ENCODE results near the gene PRKAR2B. TPM values are rescaled to one million over a fixed set of nuclear protein-coding genes. Genes with fewer than 3 reads are reported as not detected.
"Not testable (repeated sequence)": the region's sequence is repeated elsewhere in the genome, so short reads cannot be mapped to it uniquely, and the experiment has no call there.

PRKAR2B gene
- polyA plus RNA-seq, 6 donors from 2014 or later: 1.1 to 4.9 (median 2.7) TPM; not detected in 1

DNA sequence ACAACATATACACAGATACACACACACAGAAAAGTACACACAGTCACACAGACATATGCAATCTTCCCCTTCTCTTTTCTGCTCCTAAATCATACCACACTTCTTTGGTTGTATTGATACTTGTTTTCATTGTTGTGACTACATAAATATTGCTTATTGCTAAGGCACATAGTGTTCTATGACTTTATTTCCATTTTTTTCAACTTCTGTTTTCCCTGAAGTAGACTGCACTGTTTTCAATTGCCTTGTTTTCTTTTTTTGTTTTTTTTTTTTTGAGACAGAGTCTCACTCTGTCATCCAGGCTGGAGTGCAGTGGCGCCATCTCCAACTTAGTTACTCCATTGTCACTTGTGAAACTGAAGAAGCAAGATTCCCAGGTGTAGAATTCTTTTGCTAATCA lies 10.0 kb upstream of the PRKAR2B start:
- DNase-seq (no peak), ATAC-seq (ENCODE audit: low read depth in 2 of 2) (no peak)
- H3K36me3 Mint-ChIP-seq: peaks cover 0 to 7% of the 10 kb centered on the region in 2 donors
- H3K9me3 Mint-ChIP-seq: peaks cover 0 to 18% (median 13%) of the 10 kb centered on the region in 7 donors
- H3K27me3 Mint-ChIP-seq: peaks cover 0 to 4% (median 0%) of the 10 kb centered on the region in 3 donors
- H3K4me3 Mint-ChIP-seq: no peak overlapping the region
- no peaks in the 10 kb centered on the region for H3K4me1 Mint-ChIP-seq
- no peak overlapping the region for H3K27ac Mint-ChIP-seq

DNA sequence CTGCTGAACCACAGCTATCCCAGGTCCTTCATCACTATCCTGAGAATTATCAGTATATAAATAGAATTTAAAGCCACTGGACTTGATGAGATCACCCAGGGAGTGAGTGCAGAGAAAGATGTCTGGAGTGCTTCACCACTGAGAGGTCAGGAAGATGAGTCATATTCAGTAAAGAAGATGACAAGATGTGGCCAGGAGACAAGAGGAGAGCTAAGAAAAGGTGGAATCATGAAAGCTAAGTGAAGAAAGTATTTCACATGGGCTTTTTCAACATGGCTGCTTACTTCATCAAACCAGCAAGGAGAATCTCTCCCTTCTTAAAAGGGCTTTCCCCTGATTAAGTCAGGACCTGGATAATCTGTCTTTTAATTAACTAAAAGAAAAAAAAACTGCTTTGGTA lies 9.1 kb upstream of the PRKAR2B start:
- Mint-ChIP-seq H3K4me3 (no peak overlapping the region), H3K27me3 (peaks cover 0 to 4% (median 0%) of the 10 kb centered on the region in 3 donors), H3K36me3 (peaks cover 0 to 7% of the 10 kb centered on the region in 2 donors), H3K9me3 (peaks cover 0 to 18% (median 13%) of the 10 kb centered on the region in 7 donors), H3K27ac (no peak overlapping the region), H3K4me1 (no peaks in the 10 kb centered on the region)
- DNase-seq (no peak), ATAC-seq (ENCODE audit: low read depth in 2 of 2) (no peak)

DNA sequence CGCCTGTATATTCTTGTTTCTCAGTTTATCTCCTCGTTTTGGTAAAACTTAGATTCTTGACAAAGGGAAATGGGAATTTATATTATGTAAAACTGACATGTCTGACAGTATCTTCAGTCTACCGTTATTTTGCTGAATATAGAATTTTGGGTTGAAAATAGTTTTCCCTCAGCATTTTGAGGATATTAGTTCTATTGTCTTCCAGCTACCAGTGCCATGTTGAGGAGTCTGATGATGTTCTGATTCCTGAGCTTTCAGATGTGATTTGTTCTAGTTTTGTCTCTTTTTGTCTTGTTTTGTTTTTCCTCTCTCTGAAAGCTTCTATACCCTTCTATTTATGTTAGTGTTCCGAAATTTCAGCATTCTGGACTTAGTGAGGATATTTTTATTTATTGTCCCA lies 8.0 kb upstream of the PRKAR2B start:
- DNase-seq: no peak
- Mint-ChIP-seq H3K36me3 (peaks cover 0 to 7% of the 10 kb centered on the region in 2 donors), H3K27ac (no peak overlapping the region), H3K27me3 (peaks cover 0 to 8% (median 0%) of the 10 kb centered on the region in 3 donors), H3K9me3 (peaks cover 0 to 18% (median 13%) of the 10 kb centered on the region in 7 donors), H3K4me3 (no peak overlapping the region), H3K4me1 (peaks cover 0 to 1% (median 0%) of the 10 kb centered on the region in 3 donors)
- no peak for ATAC-seq (ENCODE audit: low read depth in 2 of 2)

DNA sequence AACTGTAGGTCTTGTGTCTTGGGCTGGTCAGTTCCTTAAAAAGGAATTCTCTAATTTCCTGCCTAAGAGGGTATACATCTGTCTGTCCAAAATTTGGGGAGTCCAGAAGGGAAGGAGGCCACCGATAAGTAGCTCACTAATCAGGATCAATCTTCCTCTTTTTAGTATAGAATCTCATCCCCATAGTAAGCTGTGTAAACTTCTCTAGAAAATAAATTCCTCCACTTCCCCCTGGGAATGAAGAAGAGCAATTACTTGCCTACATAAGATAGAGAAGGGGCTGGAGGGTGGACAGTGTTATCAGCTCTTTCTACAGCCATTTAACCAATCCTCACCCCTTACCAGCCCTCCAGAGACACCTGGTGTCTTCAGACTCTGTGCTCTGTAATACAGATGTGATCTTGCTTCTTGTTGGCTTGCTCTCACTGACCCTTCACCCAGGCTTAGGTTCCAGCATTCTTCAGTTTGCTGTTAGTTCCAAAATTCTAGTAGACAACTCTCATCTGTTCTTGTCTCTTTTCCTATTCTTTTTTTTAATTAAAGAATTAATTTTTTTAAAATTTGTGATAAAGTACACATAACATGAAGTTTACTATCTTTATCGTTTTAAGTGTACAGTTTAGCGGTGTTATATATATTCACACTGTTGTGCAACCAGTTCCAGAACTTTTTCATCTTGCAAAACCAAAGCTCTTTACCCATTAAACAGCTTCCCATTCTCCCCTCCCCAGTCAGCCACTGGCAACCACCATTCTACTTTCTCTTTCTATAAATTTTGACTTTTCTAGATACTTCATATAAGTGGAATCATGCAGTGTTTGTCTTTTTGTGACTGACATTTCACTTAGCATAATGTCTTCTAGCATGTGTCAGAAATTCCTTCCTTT lies 6.5 kb upstream of the PRKAR2B start:
- Mint-ChIP-seq H3K27me3 (peaks cover 0 to 9% (median 0%) of the 10 kb centered on the region in 3 donors), H3K4me1 (peaks cover 0 to 4% (median 0%) of the 10 kb centered on the region in 3 donors), H3K9me3 (peaks cover 0 to 18% (median 13%) of the 10 kb centered on the region in 7 donors), H3K27ac (no peak overlapping the region), H3K4me3 (no peak overlapping the region), H3K36me3 (peaks cover 0 to 7% of the 10 kb centered on the region in 2 donors)
- ATAC-seq (ENCODE audit: low read depth in 2 of 2) (no peak), DNase-seq (no peak)

DNA sequence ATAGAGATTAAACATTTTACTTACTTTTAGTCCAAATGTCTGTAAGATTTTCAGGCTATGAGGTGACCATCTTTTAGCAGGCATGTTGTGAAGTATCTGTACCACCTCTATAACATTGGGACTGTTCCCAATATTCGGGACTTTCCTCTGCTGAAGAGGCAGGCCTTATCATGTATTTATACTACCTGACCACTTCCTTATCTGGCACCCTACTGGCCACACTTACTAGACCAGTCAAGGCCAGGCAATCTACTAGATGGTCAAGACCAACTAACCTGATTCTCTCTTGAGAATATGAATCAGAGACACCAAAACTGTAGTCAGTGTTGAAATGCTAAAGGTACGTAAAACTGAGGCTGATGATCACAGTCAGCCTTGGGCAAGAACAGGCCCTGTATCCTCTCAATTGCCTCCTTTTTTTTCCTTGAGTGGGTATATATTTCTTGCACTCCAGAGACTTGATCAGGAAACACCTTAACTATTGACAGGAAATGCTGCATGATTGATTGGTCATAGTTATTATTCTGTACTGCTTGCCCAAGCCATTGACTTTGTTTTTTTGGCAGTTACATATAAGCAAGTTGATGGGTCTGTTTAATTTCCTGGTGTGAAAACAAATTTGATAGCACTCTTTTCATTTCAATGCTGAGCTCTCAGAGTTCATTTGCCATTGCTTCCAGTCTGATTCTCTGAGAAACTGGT lies 5.2 kb upstream of the PRKAR2B start:
- H3K27me3 Mint-ChIP-seq: peaks cover 0 to 9% (median 0%) of the 10 kb centered on the region in 3 donors
- no peak for ATAC-seq (ENCODE audit: low read depth in 2 of 2)

DNA sequence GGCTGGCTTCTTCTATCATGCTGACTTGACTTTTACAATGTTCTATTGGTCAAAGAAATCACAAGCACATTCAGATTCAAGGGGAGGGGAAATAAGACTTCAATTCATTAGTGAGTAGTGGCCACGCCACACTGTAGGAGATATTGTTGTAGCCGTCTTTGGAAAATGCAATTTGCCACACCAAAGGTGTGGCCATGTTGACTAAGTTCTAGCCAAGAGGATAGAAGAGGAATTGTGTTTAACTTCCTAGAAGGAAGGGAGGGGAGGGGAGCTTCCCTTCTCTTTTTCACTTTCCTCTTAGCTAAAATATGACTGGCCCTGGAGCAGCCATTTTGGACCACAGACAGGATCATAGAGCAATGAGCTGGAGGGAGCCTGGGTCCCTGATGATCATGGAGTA lies 3.4 kb upstream of the PRKAR2B start:
- Mint-ChIP-seq H3K4me3 (peak overlapping the region in 1 of 8 donors; percentile 59), H3K27ac (no peak overlapping the region), H3K9me3 (peaks cover 0 to 16% (median 8%) of the 10 kb centered on the region in 7 donors), H3K36me3 (peaks cover 0 to 11% of the 10 kb centered on the region in 2 donors), H3K27me3 (peaks cover 11 to 18% (median 12%) of the 10 kb centered on the region in 3 donors), H3K4me1 (peaks cover 11 to 17% (median 12%) of the 10 kb centered on the region in 3 donors)
- no peak for DNase-seq
- no peak for ATAC-seq (ENCODE audit: low read depth in 2 of 2)

More for the DNA sequence above, 5.2 kb upstream of the PRKAR2B start:
- Mint-ChIP-seq H3K4me3 (no peak overlapping the region), H3K9me3 (peaks cover 0 to 18% (median 13%) of the 10 kb centered on the region in 7 donors), H3K27ac (no peak overlapping the region), H3K36me3 (peaks cover 0 to 11% of the 10 kb centered on the region in 2 donors), H3K4me1 (peaks cover 5 to 7% (median 6%) of the 10 kb centered on the region in 3 donors)
- DNase-seq: no peak

DNA sequence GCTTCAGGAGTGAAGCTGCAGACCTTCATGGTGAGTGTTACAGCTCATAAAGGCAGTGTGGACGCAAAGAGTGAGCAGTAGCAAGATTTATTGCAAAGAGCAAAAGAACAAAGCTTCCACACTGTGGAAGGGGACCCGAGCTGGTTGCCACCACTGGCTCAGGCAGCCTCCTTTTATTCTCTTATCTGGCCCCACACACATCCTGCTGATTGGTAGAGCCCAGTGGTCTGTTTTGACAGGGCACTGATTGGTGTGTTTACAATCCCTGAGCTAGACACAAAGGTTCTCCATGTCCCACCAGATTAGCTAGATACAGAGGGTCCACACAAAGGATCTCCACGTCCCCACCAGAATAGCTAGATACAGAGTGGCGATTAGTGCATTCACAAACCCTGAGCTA lies 2.7 kb upstream of the PRKAR2B start:
- DNase-seq; H3K36me3 Mint-ChIP-seq; H3K9me3 Mint-ChIP-seq; H3K27ac Mint-ChIP-seq; ATAC-seq (ENCODE audit: low read depth in 2 of 2): not testable (repeated sequence)
- peaks cover 18 to 23% (median 19%) of the 10 kb centered on the region in 3 donors for H3K27me3 Mint-ChIP-seq
- peaks cover 11 to 17% (median 12%) of the 10 kb centered on the region in 3 donors for H3K4me1 Mint-ChIP-seq
- peak overlapping the region in 2 of 8 donors; percentile 12 to 59 for H3K4me3 Mint-ChIP-seq

DNA sequence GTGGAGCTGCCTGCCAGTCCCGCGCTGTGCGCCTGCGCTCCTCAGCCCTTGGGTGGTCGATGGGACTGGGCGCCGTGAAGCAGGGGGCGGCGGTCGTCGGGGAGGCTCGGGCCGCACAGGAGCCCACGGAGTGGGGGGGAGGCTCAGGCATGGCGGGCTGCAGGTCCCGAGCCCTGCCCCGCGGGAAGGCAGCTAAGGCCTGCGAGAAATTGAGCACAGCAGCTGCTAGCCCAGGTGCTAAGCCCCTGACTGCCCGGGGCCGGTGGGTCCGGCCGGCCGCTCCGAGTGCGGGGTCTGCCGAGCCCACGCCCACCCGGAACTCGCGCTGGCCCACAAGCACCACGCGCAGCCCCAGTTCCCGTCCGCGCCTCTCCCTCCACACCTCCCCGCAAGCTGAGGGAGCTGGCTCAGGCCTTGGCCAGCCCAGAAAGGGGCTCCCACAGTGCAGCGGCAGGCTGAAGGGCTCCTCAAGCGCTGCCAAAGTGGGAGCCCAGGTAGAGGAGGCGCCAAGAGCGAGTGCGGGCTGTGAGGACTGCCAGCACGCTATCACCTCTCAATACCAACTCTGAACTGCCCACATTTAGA lies 2.1 kb upstream of the PRKAR2B start:
- H3K4me3 Mint-ChIP-seq; ATAC-seq (ENCODE audit: low read depth in 2 of 2); DNase-seq; H3K9me3 Mint-ChIP-seq; H3K36me3 Mint-ChIP-seq: not testable (repeated sequence)
- peaks cover 11 to 17% (median 12%) of the 10 kb centered on the region in 3 donors for H3K4me1 Mint-ChIP-seq
- peaks cover 24 to 29% (median 25%) of the 10 kb centered on the region in 3 donors for H3K27me3 Mint-ChIP-seq
- H3K27ac Mint-ChIP-seq: peak overlapping the region in 1 of 6 donors; percentile 71

DNA sequence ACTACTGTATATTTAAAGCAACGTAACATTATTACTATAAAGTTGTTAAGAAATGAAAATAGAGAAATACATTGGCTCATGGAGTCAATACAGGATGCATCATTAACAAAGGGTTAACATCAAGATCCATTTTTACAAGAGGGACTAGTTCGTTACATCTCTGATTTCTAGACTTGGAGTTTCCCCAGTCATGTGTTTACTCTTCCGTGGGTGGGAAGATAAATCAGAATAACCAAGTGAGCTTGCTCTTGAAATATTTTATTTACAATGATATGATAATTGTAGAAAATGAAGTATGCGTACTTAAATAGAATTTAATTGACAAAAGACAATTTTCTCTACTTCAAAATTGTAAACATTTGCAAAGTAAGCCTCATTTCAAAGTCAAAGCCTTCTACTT lies 1.0 kb upstream of the PRKAR2B start:
- H3K4me3 Mint-ChIP-seq: peak overlapping the region; percentile 15 to 94 (median 78)
- H3K36me3 Mint-ChIP-seq: peaks cover 0 to 4% of the 10 kb centered on the region in 2 donors
- ATAC-seq (ENCODE audit: low read depth in 2 of 2): no peak
- no peak for DNase-seq
- peak overlapping the region in 1 of 6 donors; percentile 48 for H3K27ac Mint-ChIP-seq
- H3K9me3 Mint-ChIP-seq: peaks cover 0 to 1% (median 0%) of the 10 kb centered on the region in 7 donors
- H3K27me3 Mint-ChIP-seq: peaks cover 26 to 36% (median 35%) of the 10 kb centered on the region in 3 donors
- H3K4me1 Mint-ChIP-seq: peaks cover 11 to 17% (median 12%) of the 10 kb centered on the region in 3 donors

DNA sequence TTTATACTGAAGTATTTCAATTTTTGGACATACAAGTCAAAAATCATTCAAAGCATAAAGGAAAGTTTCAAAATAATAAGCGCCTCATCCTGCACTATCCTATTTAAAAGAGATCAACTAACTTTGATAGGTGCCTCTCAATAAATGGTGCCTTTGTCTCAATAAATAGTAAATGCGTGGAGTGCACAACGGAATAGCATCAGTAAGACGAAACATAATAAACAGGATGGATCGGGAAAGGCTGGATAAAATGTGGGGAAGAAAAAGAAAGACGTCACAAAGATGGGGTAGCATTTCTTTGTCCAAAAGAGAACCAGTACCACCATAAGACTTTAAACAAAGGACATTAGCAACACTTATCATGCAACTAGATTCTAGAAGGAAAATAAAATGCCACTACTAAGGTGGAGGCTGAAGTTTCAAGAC lies 571 bp upstream of the PRKAR2B start:
- Mint-ChIP-seq H3K4me3 (peak overlapping the region; percentile 63 to 94 (median 80)), H3K36me3 (peaks cover 0 to 4% of the 10 kb centered on the region in 2 donors), H3K27ac (peak overlapping the region in 4 of 6 donors; percentile 8 to 82 (median 52)), H3K27me3 (peaks cover 26 to 37% (median 36%) of the 10 kb centered on the region in 3 donors), H3K9me3 (peaks cover 0 to 1% (median 0%) of the 10 kb centered on the region in 7 donors), H3K4me1 (peaks cover 11 to 17% (median 12%) of the 10 kb centered on the region in 3 donors)
- no peak for DNase-seq
- no peak for ATAC-seq (ENCODE audit: low read depth in 2 of 2)

DNA sequence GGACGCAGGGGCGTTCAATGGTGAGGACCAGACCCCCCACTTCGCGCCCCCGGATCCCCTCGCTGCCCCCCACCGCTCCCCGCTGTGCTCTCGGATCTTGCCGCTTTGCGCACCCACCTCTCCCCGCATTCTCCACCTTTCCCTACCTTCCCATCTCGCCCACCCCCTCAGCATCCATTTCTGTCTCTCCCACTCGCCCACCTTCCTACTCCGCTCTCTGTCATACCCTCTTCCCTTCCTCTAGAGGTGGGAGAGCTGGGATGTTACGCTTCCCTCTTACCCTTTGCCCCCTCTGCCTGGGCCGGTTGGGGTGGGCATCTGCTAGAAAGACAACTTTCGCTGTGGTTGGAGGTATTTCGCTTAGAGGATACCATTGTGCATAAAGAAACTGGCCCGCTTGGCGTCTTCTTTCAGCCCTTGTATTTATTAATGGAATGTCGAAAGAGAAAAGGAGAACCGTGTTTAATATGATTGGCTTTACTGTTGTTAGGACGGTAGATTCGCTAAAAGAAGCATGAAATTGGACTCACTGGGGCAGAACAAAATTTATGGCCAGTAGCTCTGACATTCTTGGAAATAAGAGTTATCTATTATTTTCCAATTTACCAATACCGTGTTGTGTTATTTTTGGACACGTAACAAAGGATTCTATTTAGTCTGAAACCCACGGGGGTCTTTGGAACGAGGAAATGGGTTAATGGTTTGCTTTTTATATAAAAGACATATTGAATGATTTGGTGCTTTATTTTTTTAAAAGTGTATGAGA lies 873 bp downstream of the PRKAR2B start:
- Mint-ChIP-seq H3K9me3 (peaks cover 0 to 1% (median 0%) of the 10 kb centered on the region in 7 donors), H3K4me1 (peaks cover 12 to 17% (median 15%) of the 10 kb centered on the region in 3 donors), H3K36me3 (peaks cover 0 to 4% of the 10 kb centered on the region in 2 donors), H3K27me3 (peaks cover 26 to 39% (median 36%) of the 10 kb centered on the region in 3 donors), H3K27ac (peak overlapping the region in 4 of 6 donors; percentile 26 to 89 (median 81)), H3K4me3 (peak overlapping the region; percentile 79 to 98 (median 90))
- no peak for DNase-seq
- ATAC-seq (ENCODE audit: low read depth in 2 of 2): no peak

DNA sequence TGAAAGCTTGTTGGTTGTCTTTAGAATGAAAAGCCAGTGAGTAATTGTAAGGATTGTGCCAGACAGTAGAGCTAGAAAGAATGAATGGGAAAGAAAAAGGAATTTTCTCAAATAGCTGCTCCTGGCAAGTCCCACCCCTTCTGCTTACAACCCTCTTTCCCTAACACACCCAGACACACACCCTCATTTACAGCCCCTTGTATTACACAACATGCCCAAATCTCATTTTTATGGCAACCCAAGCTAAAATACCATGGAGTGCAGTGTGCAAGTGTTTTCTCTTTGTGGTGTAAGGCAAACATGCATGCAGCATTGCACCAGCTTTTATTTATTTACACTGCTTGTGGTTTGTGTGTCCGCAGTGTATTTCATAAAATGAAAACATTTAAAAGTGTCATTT lies 1.5 kb downstream of the PRKAR2B start:
- peaks cover 12 to 17% (median 15%) of the 10 kb centered on the region in 3 donors for H3K4me1 Mint-ChIP-seq
- DNase-seq (no peak), ATAC-seq (ENCODE audit: low read depth in 2 of 2) (no peak)
- peaks cover 0 to 4% of the 10 kb centered on the region in 2 donors for H3K36me3 Mint-ChIP-seq
- H3K4me3 Mint-ChIP-seq: peak overlapping the region in 7 of 8 donors; percentile 1 to 98 (median 82)
- H3K27ac Mint-ChIP-seq: no peak overlapping the region
- peaks cover 0 to 1% (median 0%) of the 10 kb centered on the region in 7 donors for H3K9me3 Mint-ChIP-seq
- peaks cover 26 to 39% (median 36%) of the 10 kb centered on the region in 3 donors for H3K27me3 Mint-ChIP-seq
